Measurements from ENCODE around the gene SULT2B1.
"Not testable (repeated sequence)": the region's sequence is repeated elsewhere in the genome, so short reads cannot be mapped to it uniquely, and the experiment has no call there.

The SULT2B1 gene

DNA sequence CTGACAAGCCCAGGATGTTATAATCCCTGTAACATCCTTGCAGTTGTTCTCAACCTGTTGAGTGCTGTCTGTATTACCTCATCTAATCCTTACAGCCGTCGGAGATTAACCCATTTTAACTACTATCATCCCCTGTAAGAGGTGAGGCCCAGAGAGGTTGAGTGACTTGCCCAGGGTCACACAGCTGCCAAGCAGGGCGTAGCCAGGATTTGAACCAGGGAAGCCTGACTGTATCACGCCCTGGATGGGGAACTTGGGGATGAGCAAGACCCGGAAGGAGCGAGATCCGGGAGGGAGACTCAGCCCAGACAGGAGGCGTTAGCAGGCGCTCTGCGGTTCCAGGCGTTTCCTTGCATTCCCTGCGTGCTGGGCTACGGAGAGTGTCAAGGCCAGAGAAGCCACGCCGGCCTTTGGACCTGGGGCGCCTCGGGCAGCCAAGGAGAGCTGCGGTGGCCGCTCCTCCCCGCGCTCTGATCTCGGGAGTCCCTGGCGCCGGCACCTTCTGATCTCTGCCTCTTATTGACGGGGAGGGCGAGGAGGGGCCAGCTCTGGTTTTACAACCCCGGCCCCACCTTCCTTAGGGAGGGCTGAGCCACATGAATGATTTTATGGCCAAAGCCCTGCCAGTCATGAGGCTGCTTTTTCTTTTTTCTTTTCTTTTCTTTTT is 6.2 kb downstream of the SULT2B1 start:
- no peak for DNase-seq (ENCODE audit: low read depth in 2 of 2)

DNA sequence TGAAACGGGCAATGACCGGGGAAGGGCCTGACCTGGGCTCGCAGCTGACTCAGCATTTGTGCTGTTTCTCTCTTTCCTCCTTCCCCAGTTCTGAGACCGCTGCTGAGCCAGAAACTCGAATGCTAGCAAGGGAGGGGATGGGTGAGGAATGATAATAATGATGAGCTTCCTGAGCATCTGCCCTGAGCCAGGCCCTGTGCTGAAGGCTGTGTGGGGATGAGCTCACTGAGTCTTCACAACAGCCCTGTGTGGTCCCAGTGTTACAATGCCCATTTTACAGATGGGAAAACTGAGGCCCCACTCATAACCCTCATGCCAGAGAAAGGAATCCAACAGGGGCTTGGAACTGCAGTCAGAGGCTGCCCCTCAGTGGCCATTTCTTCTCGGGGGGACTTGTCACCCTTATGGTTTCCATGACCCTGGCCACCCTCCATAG is 8.1 kb downstream of the SULT2B1 start:
- DNase-seq (ENCODE audit: low read depth in 2 of 2) = no peak

DNA sequence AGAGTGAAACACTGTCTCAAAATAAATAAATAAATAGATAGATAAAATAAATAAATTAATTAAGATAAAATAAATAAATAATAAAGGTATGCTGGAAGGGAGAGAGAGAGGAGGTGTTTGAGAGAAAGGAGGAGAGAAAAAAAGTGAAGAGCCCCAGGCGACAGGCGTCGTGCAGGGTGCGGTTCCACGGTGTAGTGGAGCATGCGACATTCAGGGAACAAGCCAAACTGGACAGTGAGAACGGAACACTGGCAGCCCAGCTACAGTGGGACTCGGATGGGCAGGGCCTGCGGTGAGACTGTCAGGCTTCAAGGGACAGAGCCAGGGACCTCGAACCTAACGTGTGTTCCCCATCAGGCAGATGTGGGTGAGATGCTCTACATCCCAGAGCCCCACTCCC is 9.4 kb downstream of the SULT2B1 start:
- no peak for DNase-seq (ENCODE audit: low read depth in 2 of 2)

GRCh38 chr19:48565090-48565489 is 13.1 kb downstream of the SULT2B1 start:
- DNase-seq (ENCODE audit: low read depth in 2 of 2) = no peak

- DNase-seq (ENCODE audit: low read depth in 2 of 2) = no peak
These were observed 16.4 kb downstream of the SULT2B1 start for GRCh38 chr19:48568345-48568886.

DNA sequence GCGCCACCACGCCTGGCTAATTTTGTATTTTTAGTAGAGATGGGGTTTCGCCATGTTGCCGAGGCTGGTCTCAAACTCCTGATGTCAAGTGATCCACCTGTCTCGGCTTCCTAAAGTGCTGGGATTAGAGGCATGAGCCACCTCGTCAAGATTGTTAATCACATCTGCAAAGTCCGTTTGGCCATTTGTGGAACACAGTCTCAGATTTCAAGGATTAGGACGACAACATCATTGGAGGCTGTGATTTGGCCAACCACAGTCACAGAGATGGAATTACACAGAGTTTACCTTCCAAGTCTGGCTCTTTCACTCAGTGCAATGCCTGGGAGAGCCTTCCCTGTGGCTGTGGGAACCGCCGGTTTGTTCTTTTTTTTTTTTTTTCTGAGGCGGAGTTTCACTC is 17.8 kb downstream of the SULT2B1 start:
- no peak for DNase-seq (ENCODE audit: low read depth in 2 of 2)

GRCh38 chr19:48571378-48572162 is 19.6 kb downstream of the SULT2B1 start:
- DNase-seq (ENCODE audit: low read depth in 2 of 2) = no peak

DNA sequence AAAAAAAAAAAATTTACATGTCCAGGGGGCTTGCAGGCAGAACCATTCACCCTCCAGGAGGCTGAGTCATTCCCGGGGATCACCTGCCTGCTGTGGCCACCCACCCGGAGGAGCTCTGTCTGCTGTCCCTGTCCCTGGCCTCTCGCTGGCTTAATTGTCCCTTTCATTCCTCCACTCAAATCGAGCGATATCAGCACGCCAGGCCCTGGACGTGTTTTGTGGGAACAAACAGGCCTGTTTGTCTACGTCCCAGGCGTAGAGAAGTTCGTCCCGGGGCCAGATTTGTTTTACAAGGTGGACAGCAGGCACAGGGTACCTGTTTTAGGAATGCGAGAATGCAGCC is 21.2 kb downstream of the SULT2B1 start:
- no peak for DNase-seq (ENCODE audit: low read depth in 2 of 2)

DNA sequence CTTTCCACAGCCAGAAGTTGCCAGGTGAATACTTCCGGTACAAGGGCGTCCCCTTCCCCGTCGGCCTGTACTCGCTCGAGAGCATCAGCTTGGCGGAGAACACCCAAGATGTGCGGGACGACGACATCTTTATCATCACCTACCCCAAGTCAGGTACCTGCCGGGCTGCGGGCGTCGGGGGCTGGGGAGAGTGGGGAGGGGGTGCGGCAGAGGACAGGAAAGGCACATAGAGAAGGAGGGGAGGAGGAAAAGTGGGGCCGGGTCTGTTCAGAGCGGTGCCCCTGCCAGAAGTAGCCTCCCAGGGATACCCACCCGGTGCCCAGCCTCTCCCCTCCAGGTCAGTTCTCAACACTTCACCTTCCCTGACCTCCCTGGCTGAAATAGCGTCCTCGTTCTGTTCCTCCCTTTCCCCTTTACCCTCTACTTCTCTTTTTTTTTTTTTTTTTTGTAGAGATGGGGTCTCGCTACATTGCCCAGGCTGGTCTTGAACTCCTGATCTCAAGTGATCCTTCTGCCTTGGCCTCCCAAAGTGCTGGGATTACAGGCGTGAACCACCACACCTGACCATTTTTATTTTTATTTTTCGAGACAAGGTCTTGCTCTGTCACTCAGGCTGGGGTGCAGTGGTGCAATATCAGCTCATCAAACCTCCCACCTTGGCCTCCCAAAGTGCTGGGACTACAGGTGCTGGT is 24.1 kb downstream of the SULT2B1 start:
- DNase-seq (ENCODE audit: low read depth in 2 of 2) = no peak

DNA sequence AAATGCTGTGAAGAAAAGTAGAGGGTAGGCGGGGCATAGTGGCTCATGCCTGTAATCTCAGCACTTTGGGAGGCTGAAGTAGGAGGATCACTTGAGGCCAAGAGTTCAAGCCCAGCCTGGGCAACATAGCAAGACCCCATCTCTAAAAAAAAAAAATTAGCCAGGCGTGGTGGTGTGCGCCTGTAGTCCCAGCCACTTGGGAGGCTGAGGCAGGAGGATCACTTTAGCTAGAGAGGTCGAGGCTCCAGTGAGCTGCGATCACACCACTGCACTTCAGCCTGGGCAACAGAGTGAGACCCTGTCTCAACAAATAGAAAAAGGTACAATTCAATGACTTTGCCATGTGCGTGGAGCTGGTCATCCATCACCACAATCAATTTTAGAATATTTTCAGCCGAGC is 25.9 kb downstream of the SULT2B1 start:
- DNase-seq (ENCODE audit: low read depth in 2 of 2) = not testable (repeated sequence)

- no peak for DNase-seq (ENCODE audit: low read depth in 2 of 2)
These were observed 26.9 kb downstream of the SULT2B1 start for GRCh38 chr19:48578891-48579290.

- DNase-seq (ENCODE audit: low read depth in 2 of 2) = no peak
These were observed 30.2 kb downstream of the SULT2B1 start for GRCh38 chr19:48582168-48582567.

DNA sequence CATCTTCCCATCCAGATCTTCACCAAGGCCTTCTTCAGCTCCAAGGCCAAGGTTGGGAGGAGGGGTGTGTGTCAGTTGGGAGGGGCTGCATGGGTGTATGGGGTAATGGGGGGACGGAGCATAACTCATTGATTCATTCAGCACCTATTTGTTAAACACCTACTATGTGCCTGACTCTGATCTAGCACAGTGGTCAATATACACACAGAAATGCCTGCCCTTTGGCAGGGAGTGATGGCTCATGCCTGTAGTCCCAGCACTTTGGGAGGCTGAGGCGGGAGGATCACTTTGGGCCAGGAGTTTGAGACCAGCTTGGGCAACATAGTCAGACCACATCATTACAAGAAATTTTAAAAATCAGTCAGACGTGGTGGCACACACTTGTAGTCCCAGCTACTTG is 35.4 kb downstream of the SULT2B1 start:
- no peak for DNase-seq (ENCODE audit: low read depth in 2 of 2)

DNA sequence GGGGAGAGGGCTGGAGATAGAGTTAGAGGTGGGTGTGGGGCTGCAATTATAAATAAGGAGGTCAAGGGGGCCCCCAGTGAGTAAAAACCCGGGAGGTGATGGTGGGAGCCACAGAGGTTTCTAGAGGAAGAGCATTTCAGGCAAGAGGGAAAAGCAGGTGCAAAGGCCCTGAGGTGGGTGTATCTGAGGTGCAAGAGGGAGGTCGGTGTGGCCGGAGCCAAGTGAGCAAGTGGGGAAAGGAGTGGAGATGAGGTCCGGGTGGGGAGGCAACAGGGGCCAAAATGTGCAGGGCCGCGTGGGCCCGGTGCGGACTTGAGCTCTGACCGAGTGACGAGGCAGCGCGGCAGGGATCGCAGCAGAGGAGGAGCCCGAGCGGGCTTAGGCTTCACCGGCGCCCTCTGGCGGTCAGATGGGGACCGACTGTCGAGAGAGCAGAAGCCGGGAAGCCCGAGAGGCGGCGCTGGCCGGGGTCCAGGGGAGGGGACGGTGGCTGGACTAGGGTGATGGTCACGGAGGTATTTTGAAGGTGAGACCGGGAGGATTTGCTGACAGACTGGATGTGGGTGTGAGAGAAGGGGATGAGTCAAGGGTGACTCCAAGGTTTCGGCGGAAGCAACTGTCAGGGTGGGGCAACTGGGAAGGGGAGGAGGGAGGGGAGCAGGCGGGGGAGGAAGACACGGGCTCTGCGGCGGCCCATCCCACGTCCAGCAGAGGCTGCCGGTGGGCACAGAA is 36.9 kb downstream of the SULT2B1 start:
- no peak for DNase-seq (ENCODE audit: low read depth in 2 of 2)

DNA sequence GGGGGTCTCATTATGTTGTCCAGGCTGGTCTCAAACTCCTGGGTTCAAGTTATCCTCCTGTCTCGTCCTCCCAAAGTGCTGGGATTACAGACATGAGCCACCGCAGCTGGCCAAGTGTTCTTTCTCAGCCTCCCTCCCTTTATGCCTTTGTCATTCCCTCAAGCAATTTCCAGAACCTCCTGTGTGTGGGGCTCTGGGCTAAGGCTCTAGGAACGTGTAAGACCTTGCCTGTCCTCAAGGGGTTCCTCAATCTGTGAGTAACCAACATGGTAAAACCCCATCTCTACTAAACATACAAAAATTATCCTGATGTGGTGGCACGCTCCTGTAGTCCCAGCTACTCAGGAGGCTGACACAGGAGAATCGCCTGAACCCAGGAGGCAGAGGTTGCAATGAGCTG is 39.0 kb downstream of the SULT2B1 start:
- DNase-seq (ENCODE audit: low read depth in 2 of 2) = no peak

DNA sequence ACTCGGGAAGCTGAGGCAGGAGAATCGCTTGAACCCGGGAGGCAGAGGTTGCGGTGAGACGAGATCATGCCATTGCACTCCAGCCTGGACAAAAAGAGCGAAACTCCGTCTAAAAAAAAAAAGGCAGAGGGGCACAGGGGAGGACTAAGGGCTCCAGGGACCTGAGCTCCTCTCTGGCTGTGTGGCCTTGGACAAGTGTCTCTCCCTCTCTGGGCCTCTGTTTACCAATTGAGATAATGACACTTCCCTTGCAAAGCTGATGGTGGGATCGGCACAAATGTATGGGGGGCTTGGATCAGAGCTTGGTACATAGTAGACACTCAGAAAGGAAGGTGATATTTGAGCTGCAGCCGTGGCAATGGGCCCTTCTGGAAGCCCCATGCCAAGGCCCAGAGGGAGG is 43.2 kb downstream of the SULT2B1 start:
- DNase-seq (ENCODE audit: low read depth in 2 of 2) = no peak

DNA sequence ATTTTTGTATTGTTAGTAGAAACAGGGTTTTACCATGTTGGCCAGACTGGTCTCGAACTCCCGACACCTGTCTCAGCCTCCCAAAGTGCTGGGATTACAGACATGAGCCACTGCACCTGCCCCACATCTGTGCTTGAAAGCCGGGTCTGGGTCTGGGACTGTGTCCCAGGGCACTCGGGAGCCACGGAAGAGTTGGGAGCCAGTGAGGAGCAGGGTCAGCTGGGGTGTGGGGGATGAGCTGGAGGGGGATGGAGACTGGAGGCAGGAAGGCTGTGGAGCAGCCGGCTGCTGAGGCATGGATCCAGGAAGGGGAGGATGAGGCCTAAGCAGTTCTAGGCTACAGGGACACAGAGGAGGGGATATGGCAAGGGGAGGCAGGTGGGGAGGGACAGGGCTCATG is 43.9 kb downstream of the SULT2B1 start:
- DNase-seq (ENCODE audit: low read depth in 2 of 2) = no peak

- no peak for DNase-seq (ENCODE audit: low read depth in 2 of 2)
These were observed 44.3 kb downstream of the SULT2B1 start for GRCh38 chr19:48596237-48596636.

GRCh38 chr19:48596679-48597465 is 44.9 kb downstream of the SULT2B1 start:
- no peak for DNase-seq (ENCODE audit: low read depth in 2 of 2)

- DNase-seq (ENCODE audit: low read depth in 2 of 2) = no peak
These were observed 47.2 kb downstream of the SULT2B1 start for GRCh38 chr19:48598996-48599700.
